WTC11 (cell line): ENCODE measurements around the gene ADCY10.

Experiments used
- AFF4 ChIP-seq: sonication (generic); formaldehyde crosslinking; IDR thresholded peaks from 2 replicates; pipeline ENCODE4 v1.8.1; 2023; ENCODE audit warnings: mild to moderate bottlenecking, missing genetic modification reagents, borderline replicate concordance
- CTCF ChIP-seq: fragments of 200-600 bp; IDR thresholded peaks from 2 replicates; pipeline ENCODE4 v1.8.0; 2022; ENCODE audit warnings: antibody characterized with exemption
- ELF4 ChIP-seq: sonication (generic); formaldehyde crosslinking; IDR thresholded peaks from 2 replicates; pipeline ENCODE4 v1.8.1; 2022; ENCODE audit warnings: low read depth, mild to moderate bottlenecking, moderate library complexity, missing genetic modification reagents
- ETV6 ChIP-seq: sonication (generic); formaldehyde crosslinking; IDR thresholded peaks from 2 replicates; pipeline ENCODE4 v1.8.1; 2022; ENCODE audit warnings: mild to moderate bottlenecking, missing genetic modification reagents
- FOXP1 ChIP-seq: sonication (generic); formaldehyde crosslinking; IDR thresholded peaks from 2 replicates; pipeline ENCODE4 v1.8.0; 2022; ENCODE audit warnings: missing genetic modification reagents, mild to moderate bottlenecking, moderate library complexity, borderline replicate concordance
- KAT7 ChIP-seq: sonication (generic); formaldehyde crosslinking; IDR thresholded peaks from 2 replicates; pipeline ENCODE4 v1.8.1; 2023; ENCODE audit warnings: missing genetic modification reagents, mild to moderate bottlenecking, borderline replicate concordance
- RELA ChIP-seq: sonication (generic); formaldehyde crosslinking; IDR thresholded peaks from 2 replicates; pipeline ENCODE4 v1.8.1; 2022; ENCODE audit warnings: missing genetic modification reagents, mild to moderate bottlenecking, borderline replicate concordance
- TEAD4 ChIP-seq: sonication (generic); formaldehyde crosslinking; IDR thresholded peaks from 2 replicates; pipeline ENCODE4 v1.8.0; 2022; ENCODE audit warnings: mild to moderate bottlenecking, missing genetic modification reagents

GRCh38 chr1:167773516-167773915 is 140.4 kb downstream of the ADCY10 start:
- TF ChIP-seq FOXP1 (CRISPR knock-in tag) (no peak), ETV6 (CRISPR knock-in tag) (no peak), CTCF (no peak), ELF4 (CRISPR knock-in tag) (no peak), AFF4 (CRISPR knock-in tag) (no peak), TEAD4 (CRISPR knock-in tag) (no peak), KAT7 (CRISPR knock-in tag) (no peak), RELA (CRISPR knock-in tag) (no peak)
